Fibroblast of skin of abdomen (primary cell): ENCODE results near the gene KCNC1.

ENCODE experiments used
- DNase-seq: peaks from one replicate; pipeline ENCODE4 v3.0.0-alpha.2; 2013

KCNC1 gene

DNA sequence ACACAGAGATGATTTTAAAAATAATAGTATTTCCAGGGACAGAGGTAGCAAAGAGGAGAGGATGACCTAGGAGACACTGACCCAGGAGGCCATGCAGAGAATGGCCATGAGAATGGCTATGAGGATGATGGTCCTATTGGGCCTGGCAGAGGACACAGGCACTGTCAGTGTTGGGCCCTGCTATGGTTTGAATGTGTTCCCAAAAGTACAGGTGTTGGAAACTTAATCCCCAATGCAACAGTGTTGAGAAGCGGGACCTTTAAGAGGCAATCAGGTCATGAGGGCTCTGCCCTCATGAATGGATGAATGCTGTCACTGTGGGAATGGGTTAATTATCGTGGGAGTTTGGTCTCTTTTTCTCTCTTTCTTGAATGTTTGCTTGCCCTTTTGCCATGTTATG, 61.6 kb downstream of the KCNC1 start:
- no peak for DNase-seq

GRCh38 chr11:17798253-17798652, 63.7 kb downstream of the KCNC1 start:
- DNase-seq: no peak

- no peak for DNase-seq
These were observed 64.1 kb downstream of the KCNC1 start for GRCh38 chr11:17798716-17799115.

DNA sequence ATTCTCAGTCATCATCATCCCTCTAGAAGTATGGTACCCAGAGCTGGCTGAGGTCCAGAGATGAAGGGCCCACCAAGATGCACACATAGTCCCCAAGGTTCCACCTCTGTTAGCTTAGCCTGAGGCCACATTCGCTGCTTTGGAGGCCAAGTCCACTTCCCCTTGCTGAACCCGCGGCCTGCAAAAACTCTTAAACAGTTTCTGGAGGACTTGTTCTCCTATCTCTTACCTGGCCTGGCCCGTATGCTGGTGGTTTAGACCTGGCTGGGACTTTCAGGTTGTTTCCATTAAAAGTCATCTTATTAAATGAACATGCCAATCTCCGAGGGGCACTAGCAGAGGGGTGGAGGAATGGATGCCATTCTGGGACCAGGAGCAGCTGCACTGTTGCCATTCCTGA, 64.6 kb downstream of the KCNC1 start:
- no peak for DNase-seq

DNA sequence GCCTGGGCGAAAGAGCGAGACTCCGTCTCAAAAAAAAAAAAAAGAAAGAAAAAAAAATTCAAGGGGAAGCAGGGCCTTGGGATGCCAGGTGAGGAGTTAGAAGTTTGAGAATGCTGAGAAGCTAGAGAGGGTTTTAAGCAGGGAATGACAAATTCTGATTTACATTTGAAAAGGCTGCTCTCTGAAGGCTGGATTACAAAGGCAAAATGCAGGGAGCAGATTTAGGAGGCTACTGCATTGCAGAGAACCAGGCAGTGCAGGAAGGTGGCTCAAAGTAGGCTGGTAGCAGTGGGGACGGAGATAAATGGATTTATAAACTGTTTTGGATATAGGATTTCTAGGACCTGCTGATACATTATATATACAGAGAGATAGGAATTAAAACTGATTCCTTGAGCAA, 66.6 kb downstream of the KCNC1 start:
- DNase-seq: no peak

DNA sequence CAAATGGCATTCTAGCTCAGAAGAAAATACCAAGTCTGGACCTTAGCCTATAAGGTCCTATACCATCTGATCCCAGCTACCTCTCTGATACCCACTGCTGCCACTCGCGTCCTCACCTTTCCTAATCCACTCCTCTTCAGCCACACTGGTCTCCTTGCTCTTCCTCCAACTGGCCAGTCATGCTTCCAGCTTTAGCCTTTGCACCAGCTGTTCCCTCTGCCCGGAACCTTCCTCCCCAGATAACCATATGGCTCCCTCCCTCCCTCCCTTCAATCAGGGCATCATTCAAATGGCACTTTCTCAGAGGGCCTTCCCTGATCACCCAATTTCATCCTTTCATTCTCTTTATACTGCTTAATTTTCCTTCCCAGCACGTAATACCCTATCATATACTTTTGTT, 67.9 kb downstream of the KCNC1 start:
- DNase-seq: no peak

DNA sequence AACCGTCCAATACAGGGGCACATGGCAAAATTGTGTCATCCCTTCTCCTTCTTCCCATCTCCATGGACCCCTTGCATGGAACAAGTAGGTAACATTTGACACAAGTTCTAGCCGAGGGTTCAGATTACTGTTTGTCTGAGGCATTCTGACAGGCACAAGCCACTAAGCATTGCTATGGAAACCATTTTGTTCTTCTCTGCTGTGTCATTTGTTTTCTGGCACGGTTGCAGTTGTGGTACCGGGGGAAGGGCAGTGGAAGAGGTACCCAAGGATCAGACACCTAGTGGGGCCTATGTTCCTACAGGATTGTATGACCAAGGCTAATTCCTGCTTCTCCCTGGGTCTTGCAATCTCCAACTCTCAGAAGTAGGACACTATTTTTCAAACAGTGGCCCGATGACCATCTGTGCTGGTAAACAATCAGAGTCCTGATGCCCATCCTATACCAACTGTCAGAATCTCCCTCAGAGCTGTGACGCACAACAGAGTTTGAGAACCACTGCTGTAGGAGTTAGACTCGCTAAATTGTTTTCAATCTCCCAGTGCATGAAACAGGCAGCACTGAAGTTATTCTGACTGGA, 69.3 kb downstream of the KCNC1 start:
- no peak for DNase-seq

GRCh38 chr11:17805043-17805442, 70.5 kb downstream of the KCNC1 start:
- no peak for DNase-seq

- no peak for DNase-seq
These were observed 71.3 kb downstream of the KCNC1 start for GRCh38 chr11:17805873-17806272.

GRCh38 chr11:17807034-17807433, 72.5 kb downstream of the KCNC1 start:
- DNase-seq: no peak

- DNase-seq: no peak
These were observed 75.5 kb downstream of the KCNC1 start for GRCh38 chr11:17810041-17810440.

GRCh38 chr11:17810746-17811145, 76.2 kb downstream of the KCNC1 start:
- peak; percentile 6 for DNase-seq

GRCh38 chr11:17811352-17811751, 76.8 kb downstream of the KCNC1 start:
- no peak for DNase-seq

DNA sequence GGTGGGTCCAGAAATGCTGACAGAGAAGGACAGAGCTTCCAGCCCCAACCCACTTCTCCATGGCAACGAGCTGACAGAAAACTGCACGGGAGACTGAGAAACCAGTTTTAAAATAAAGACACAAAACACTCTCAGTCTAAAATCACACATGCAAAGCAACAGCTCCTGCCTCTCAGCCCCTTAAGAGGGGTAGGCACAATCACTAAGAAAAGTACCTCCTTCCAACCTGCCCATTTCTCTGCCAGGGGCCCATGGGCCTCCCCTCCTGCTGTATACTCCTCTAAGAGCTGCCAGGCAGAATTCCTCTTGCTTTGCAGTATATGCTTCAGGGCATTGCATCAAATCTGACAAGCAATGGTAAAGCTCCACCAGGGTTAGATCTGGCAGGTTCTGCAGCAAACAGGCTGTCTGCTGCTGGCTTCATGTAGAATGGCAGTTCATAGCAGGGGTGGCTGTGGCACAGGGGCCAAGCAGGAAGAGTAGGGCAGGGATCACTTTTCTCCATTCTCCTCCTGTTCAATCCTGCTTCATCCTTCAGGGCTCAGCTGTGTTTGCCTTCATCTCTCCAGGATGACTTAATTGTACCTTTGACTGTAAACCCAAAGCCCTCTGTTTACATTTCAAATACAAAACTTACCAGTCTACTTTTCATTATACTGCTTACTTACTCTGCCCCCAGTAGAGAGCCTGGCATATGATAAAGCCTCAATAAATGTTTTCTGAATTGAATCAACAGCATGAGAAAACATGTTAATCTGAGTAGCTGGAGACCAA, 77.7 kb downstream of the KCNC1 start:
- no peak for DNase-seq

GRCh38 chr11:17812865-17813187, 78.2 kb downstream of the KCNC1 start:
- DNase-seq: no peak

- peak; percentile 6 for DNase-seq
These were observed 78.9 kb downstream of the KCNC1 start for GRCh38 chr11:17813391-17814059.

GRCh38 chr11:17814546-17814945, 80.0 kb downstream of the KCNC1 start:
- no peak for DNase-seq

DNA sequence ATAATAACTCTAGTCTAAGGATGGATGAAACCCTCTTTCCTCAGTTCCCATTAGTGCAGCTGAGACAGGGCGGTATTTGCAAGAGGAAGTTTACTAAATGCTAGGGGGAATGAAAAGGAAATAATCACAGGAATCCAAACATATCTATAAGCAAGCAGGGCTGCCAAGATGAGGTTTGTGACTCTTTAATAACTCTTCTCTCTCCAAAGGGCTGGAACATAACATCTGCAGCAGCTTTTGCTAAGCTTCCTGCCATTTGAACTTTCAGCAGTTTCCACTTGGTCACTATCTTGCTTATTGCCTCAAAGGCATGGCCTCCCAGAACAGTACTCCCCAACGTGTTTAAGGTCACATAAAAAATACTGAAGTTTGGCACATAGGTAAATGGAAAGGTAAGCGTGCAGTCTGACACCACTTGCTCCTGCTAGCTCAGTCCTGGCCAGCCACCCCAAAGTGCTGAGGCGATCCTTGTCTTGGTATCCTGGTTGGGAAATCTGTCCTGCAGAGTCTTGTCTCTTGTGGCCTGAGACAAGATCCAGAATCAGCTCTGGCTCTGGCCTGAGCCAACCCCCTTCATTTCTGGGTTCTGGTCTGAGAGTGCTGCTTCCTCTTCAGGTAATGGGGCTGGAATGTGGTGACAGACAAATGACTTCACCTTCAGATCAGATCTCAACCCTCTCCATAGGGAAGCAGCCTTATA, 81.8 kb downstream of the KCNC1 start:
- DNase-seq: no peak

DNA sequence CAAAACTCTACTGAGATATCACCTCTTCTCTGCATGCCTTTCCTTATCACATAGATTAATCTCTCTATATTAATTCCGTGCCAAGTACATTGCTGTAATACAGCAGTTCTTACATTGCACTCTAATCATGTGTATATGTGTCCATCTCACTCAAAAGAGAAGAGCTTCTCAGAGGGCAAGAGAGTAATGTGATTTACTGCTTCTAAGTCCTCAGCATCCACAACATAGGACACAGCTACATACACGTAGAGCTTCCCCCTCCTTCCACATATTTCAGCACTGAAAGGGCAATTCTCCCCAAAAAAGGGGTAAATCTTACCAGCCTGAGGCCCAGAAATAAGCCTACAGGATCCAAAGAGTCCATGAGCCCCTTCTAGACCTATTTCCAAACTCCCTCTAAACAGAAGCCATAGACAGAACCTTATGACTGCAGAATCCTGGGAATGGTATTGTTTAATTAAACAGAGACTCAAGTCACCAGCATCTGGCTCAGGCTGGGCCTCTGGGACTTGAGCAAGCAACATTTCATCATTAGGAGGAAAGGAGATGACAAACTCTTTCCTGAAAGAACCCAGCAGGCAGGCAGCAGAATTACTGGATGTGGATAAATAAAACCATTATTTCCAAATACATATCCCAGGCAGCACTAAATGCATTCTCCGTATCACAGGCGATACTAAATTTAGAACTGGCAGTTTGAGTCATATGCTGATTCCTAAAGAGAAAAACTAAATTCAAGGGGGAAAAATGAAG, 87.2 kb downstream of the KCNC1 start:
- DNase-seq: peak; percentile 47

- no peak for DNase-seq
These were observed 87.8 kb downstream of the KCNC1 start for GRCh38 chr11:17822401-17822781.

- DNase-seq: no peak
These were observed 92.4 kb downstream of the KCNC1 start for GRCh38 chr11:17827006-17827405.

DNA sequence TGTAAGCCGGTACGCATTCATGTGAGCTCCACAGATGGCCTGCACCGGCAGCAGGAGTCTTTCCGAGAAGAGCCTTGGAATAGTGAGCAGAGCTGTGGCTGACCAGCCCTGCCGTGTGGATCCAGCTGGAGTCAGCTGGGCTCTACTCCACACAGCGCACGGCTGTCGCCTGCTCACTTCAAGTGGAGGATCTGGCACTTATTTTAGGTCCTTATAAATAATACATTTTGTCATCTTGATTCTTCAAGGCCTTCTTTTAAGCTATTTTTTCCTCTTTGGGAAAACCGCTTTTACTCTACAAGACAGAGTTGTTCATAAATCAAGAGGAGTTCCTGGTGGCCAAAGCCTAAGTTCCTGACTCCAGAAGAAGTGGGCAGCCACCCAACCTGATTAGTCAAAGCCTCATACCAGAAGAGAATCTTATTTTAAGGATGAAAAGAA, 93.8 kb downstream of the KCNC1 start:
- DNase-seq: peak; percentile 71

- no peak for DNase-seq
These were observed 96.6 kb downstream of the KCNC1 start for GRCh38 chr11:17831228-17831627.
